ENCODE measurements around the gene PTPRG. TPM values are rescaled to one million over a fixed set of nuclear protein-coding genes. Genes with fewer than 3 reads are reported as not detected.

Gene PTPRG
- total RNA-seq, 2 donors from 2014 or later = 33.9 to 39.2 TPM

DNA sequence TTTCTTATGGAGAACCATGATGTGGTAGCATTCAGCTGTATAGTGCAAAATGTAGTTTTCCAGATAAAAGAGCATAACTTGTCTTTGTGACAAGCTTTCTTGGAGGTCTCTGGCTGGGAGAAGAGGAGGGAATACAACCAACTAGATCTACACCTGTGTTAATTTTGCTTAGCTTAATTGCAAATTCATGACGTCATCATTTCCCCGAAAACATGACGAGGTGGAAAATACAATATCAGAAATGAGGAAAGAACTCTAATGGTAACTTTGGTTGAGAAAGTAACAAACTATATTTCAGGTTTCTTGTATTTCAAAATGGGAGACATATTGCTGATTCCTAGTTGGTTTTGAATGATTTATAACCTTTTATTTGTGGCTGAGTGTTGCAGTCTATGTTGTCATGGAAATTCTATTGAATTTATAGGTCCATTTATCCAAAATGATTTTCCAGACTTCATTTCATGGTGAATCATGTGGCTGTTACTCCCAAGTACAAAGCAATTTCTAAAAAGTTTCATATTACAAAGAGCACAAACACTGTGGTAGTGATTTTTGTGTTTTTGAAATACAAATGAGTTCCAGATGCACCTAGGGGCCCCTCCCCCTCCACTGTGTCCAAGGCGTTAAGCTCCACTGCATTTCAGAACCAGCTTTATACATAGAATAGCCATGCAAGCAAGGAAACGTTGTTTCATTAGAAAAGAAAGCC is 504.8 kb downstream of the PTPRG start:
- no peaks in the 10 kb centered on the region for H3K9me3 ChIP-seq
- no peak overlapping the region for H3K4me3 ChIP-seq
- H3K36me3 ChIP-seq = no peaks in the 10 kb centered on the region
- H3K27me3 ChIP-seq = no peaks in the 10 kb centered on the region
- H3K27ac ChIP-seq = no peak overlapping the region
- no peak for DNase-seq (ENCODE audit: low spot score)
- TF ChIP-seq, protein P1, sequence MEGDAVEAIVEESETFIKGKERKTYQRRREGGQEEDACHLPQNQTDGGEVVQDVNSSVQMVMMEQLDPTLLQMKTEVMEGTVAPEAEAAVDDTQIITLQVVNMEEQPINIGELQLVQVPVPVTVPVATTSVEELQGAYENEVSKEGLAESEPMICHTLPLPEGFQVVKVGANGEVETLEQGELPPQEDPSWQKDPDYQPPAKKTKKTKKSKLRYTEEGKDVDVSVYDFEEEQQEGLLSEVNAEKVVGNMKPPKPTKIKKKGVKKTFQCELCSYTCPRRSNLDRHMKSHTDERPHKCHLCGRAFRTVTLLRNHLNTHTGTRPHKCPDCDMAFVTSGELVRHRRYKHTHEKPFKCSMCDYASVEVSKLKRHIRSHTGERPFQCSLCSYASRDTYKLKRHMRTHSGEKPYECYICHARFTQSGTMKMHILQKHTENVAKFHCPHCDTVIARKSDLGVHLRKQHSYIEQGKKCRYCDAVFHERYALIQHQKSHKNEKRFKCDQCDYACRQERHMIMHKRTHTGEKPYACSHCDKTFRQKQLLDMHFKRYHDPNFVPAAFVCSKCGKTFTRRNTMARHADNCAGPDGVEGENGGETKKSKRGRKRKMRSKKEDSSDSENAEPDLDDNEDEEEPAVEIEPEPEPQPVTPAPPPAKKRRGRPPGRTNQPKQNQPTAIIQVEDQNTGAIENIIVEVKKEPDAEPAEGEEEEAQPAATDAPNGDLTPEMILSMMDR (IDR thresholded peaks at IDR 0.05) = no peak
- peaks cover 0 to 11% of the 10 kb centered on the region in 2 donors for H3K4me1 ChIP-seq

DNA sequence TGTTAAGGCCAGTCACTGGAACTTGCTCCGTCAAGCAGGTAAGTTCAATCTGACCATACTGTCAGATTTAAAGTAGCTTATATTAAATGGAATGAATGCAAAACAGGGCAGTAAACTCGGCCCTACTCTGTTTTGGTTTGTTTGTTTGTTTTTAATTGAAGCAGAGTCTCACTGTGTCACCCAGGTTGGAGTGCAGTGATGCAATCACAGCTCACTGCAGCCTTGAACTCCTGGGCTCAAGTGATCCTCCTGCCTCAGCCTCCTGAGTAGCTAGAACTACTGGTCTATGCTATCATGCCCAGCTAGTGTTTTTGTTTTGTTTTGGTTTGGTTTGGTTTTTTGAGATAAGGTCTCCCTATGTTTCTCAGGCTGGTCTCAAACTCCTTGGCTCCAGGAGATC is 507.0 kb downstream of the PTPRG start:
- H3K4me1 ChIP-seq = peaks cover 0 to 14% of the 10 kb centered on the region in 2 donors
- TF ChIP-seq, protein P1 (IDR thresholded peaks at IDR 0.05) = no peak
- no peaks in the 10 kb centered on the region for H3K36me3 ChIP-seq
- no peaks in the 10 kb centered on the region for H3K27me3 ChIP-seq
- no peaks in the 10 kb centered on the region for H3K9me3 ChIP-seq
- no peak overlapping the region for H3K4me3 ChIP-seq
- no peak overlapping the region for H3K27ac ChIP-seq
- no peak for DNase-seq (ENCODE audit: low spot score)

DNA sequence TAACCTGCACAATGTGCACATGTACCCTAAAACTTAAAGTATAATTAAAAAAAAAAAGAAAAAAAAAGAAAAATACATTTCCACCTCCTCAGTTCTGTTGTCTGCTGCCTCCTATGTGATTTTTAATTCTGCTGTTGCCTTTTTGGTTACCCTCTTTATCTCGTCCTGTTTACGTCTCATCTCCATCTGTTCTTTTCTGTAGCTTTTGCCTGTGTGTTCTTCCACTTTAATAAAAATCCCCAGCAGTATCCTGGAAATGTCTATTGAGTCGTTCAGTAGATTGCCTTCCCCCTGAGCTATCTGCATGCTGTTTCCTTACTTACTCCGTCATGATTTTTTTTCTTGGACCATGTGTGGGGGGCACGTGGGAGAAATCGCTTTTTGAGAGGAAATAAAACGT is 509.5 kb downstream of the PTPRG start:
- TF ChIP-seq, protein P1 (IDR thresholded peaks at IDR 0.05) = no peak
- H3K36me3 ChIP-seq = no peaks in the 10 kb centered on the region

DNA sequence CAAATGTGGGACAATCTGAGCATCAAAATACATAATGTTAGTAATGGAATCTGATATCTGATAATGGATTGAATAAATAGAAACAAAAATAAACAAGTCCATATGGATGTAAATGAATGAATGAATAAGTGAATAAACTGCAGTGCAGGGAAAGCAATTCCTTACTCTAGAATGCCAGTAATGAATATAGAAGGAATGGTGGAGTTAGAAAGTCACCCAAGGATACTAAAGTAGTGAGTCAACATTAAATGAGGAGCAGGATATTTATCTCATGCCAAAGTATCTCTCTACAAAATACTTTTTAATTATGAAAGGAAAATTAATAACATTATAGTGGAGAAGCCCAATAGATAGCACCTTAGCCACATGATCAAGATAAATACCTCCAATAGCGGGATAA is 511.7 kb downstream of the PTPRG start:
- Histone ChIP-seq H3K4me3 (no peak overlapping the region), H3K27me3 (no peaks in the 10 kb centered on the region), H3K4me1 (peaks cover 0 to 19% of the 10 kb centered on the region in 2 donors), H3K9me3 (no peaks in the 10 kb centered on the region), H3K27ac (no peak overlapping the region), H3K36me3 (no peaks in the 10 kb centered on the region)
- TF ChIP-seq, protein P1 (IDR thresholded peaks at IDR 0.05) = no peak
- DNase-seq (ENCODE audit: low spot score) = no peak

More for the DNA sequence above, 509.5 kb downstream of the PTPRG start:
- no peak for DNase-seq (ENCODE audit: low spot score)
- Histone ChIP-seq H3K4me3 (no peak overlapping the region), H3K4me1 (peaks cover 0 to 19% of the 10 kb centered on the region in 2 donors), H3K27ac (no peak overlapping the region), H3K9me3 (no peaks in the 10 kb centered on the region), H3K27me3 (no peaks in the 10 kb centered on the region)

DNA sequence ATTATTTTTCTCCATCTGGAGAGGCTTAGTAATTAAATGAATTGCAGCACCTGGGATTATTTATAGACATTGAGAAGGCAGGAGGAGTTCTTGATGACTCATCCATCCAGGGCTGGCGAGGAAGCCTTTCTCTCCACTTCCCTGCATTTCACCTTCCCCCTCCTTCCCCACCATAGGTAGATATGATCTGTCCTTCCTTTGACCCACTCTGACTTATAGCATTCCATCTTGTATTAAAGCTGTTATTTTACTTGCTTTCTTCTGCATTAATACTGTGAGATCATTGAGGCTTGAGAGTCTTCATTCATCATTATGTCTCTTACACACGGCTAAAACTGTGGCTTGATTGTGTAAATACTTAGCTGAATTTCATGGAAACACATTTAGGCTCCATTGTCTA is 523.2 kb downstream of the PTPRG start:
- H3K27me3 ChIP-seq = no peaks in the 10 kb centered on the region
- no peak overlapping the region for H3K27ac ChIP-seq
- no peaks in the 10 kb centered on the region for H3K36me3 ChIP-seq
- H3K9me3 ChIP-seq = no peaks in the 10 kb centered on the region
- TF ChIP-seq, protein P1 (IDR thresholded peaks at IDR 0.05) = no peak
- no peaks in the 10 kb centered on the region for H3K4me1 ChIP-seq
- H3K4me3 ChIP-seq = no peak overlapping the region
- DNase-seq (ENCODE audit: low spot score) = no peak
